WTC11 (cell line): ENCODE measurements around the gene VASN. TPM values are rescaled to one million over a fixed set of nuclear protein-coding genes. Genes with fewer than 3 reads are reported as not detected.

Source experiments
- CBFB ChIP-seq: sonication (generic); formaldehyde crosslinking; IDR thresholded peaks from 2 replicates; pipeline ENCODE4 v1.8.1; 2022; ENCODE audit warnings: mild to moderate bottlenecking, low read depth, missing genetic modification reagents
- MYBL2 ChIP-seq: sonication (generic); formaldehyde crosslinking; IDR thresholded peaks from 2 replicates; pipeline ENCODE4 v1.8.1; 2023; ENCODE audit warnings: mild to moderate bottlenecking, moderate library complexity, missing genetic modification reagents
- NFYB ChIP-seq: sonication (generic); formaldehyde crosslinking; conservative IDR thresholded peaks from 2 replicates; pipeline ENCODE4 v1.8.0; 2022; ENCODE audit warnings: low read depth, missing genetic modification reagents
- NR3C1 ChIP-seq: sonication (generic); formaldehyde crosslinking; conservative IDR thresholded peaks from 2 replicates; pipeline ENCODE4 v1.8.1; 2023; ENCODE audit warnings: low read depth, mild to moderate bottlenecking, missing genetic modification reagents
- OVOL2 ChIP-seq: fragments of 250-450 bp; sonication (Bioruptor Pico); IDR thresholded peaks from 2 replicates; pipeline ENCODE4 v1.9.0; 2021; ENCODE audit warnings: mild to moderate bottlenecking, borderline replicate concordance
- ZNF138 ChIP-seq: sonication (generic); formaldehyde crosslinking; conservative IDR thresholded peaks from 2 replicates; pipeline ENCODE4 v1.8.1; 2022; ENCODE audit warnings: mild to moderate bottlenecking, moderate library complexity, missing genetic modification reagents
- total RNA-seq: library from RNA; stranded (reverse); gene quantifications from 3 replicates; pipeline ENCODE4 v1.2.3, GENCODE V29; 2021
- TF ChIP-seq, protein P1 (sequence below): sonication (generic); formaldehyde crosslinking; IDR thresholded peaks from 2 replicates; pipeline ENCODE4 v1.8.0; 2023; ENCODE audit warnings: mild to moderate bottlenecking, missing genetic modification reagents
- TF ChIP-seq, protein P2 (sequence below): sonication (generic); formaldehyde crosslinking; IDR thresholded peaks from 2 replicates; pipeline ENCODE4 v1.8.1; 2023; ENCODE audit warnings: mild to moderate bottlenecking, missing genetic modification reagents, moderate library complexity
- TF ChIP-seq, protein P3 (sequence below): fragments of 250-450 bp; sonication (Bioruptor Pico); IDR thresholded peaks from 2 replicates; pipeline ENCODE4 v1.9.0; 2021; ENCODE audit warnings: moderate library complexity, mild to moderate bottlenecking, inconsistent platforms, borderline replicate concordance
- TF ChIP-seq, protein P4 (sequence below): fragments of 200-600 bp; IDR thresholded peaks from 2 replicates; pipeline ENCODE4 v1.8.0; 2022; ENCODE audit warnings: antibody characterized with exemption
- TF ChIP-seq, protein P5 (sequence below): sonication (generic); formaldehyde crosslinking; IDR thresholded peaks from 2 replicates; pipeline ENCODE4 v1.8.0; 2022; ENCODE audit warnings: mild to moderate bottlenecking, missing genetic modification reagents
- TF ChIP-seq, protein P6 (sequence below): sonication (generic); formaldehyde crosslinking; IDR thresholded peaks from 2 replicates; pipeline ENCODE4 v1.8.1; 2023; ENCODE audit warnings: mild to moderate bottlenecking, missing genetic modification reagents, borderline replicate concordance
- TF ChIP-seq, protein P7 (sequence below): sonication (generic); formaldehyde crosslinking; IDR thresholded peaks from 2 replicates; pipeline ENCODE4 v1.8.1; 2023; ENCODE audit warnings: mild to moderate bottlenecking, moderate library complexity, missing genetic modification reagents
- TF ChIP-seq, protein P8 (sequence below): fragments of 250-450 bp; sonication (Bioruptor Pico); IDR thresholded peaks from 2 replicates; pipeline ENCODE4 v2.1.2; 2022; ENCODE audit warnings: mild to moderate bottlenecking, moderate library complexity
- TF ChIP-seq, protein P9 (sequence below): sonication (generic); formaldehyde crosslinking; IDR thresholded peaks from 2 replicates; pipeline ENCODE4 v1.8.1; 2023; ENCODE audit warnings: mild to moderate bottlenecking, missing genetic modification reagents

Gene VASN
- total RNA-seq, 1 experiment from 2014 or later: 8.0 TPM

DNA sequence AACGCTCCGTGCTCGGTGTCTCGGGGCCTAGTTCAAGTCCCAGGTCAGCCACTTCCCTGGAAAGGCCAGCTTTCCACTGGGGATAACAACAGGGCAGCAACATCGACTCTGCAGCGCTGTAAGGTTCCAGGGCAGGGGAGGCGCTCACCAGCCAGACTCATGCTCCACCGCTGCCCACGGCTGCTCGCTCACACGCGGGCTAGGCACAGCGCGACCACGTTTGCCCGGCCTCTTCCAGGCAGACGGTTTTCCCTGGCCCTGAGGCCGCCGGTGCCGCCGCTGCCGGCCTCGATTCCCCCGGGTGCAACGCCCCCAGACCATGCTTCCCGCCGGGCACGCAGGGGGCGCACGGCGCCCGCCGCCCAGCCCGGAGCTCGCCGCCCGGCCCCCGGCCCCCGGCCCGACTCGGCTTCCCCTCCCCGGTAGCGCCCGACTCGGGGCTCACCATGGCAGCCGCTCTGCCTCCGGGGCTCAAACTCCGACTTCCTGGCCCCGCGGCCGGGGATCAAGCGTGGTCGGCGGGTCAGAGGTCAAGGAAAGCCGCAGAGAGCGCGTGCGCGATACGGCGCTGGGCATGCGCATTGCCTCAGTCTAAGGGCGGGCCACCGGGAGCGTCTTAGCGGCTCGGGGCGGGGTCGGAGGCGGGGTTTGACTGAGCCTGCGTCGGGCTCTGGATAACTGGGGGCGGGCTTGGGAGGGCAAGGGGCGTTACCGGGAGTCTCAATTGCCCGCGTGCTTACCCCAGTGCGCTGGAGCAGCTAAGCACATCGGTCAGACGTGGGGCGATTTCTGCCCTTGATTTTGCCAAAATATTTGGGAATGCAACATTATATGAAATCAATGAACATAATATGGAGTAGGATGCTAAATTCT is 20.6 kb upstream of the VASN start, which contains the start of gene PAM16 (continued):
- TF ChIP-seq, protein P1, sequence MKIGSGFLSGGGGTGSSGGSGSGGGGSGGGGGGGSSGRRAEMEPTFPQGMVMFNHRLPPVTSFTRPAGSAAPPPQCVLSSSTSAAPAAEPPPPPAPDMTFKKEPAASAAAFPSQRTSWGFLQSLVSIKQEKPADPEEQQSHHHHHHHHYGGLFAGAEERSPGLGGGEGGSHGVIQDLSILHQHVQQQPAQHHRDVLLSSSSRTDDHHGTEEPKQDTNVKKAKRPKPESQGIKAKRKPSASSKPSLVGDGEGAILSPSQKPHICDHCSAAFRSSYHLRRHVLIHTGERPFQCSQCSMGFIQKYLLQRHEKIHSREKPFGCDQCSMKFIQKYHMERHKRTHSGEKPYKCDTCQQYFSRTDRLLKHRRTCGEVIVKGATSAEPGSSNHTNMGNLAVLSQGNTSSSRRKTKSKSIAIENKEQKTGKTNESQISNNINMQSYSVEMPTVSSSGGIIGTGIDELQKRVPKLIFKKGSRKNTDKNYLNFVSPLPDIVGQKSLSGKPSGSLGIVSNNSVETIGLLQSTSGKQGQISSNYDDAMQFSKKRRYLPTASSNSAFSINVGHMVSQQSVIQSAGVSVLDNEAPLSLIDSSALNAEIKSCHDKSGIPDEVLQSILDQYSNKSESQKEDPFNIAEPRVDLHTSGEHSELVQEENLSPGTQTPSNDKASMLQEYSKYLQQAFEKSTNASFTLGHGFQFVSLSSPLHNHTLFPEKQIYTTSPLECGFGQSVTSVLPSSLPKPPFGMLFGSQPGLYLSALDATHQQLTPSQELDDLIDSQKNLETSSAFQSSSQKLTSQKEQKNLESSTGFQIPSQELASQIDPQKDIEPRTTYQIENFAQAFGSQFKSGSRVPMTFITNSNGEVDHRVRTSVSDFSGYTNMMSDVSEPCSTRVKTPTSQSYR (CRISPR knock-in tag): no peak
- no peak for TF ChIP-seq ZNF138
- TF ChIP-seq NR3C1: no peak
- TF ChIP-seq NFYB (CRISPR knock-in tag): no peak
- TF ChIP-seq, protein P2, sequence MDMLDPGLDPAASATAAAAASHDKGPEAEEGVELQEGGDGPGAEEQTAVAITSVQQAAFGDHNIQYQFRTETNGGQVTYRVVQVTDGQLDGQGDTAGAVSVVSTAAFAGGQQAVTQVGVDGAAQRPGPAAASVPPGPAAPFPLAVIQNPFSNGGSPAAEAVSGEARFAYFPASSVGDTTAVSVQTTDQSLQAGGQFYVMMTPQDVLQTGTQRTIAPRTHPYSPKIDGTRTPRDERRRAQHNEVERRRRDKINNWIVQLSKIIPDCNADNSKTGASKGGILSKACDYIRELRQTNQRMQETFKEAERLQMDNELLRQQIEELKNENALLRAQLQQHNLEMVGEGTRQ (CRISPR knock-in tag): peak; percentile 12; the same call in 1 of the 2 replicates
- TF ChIP-seq, protein P3, sequence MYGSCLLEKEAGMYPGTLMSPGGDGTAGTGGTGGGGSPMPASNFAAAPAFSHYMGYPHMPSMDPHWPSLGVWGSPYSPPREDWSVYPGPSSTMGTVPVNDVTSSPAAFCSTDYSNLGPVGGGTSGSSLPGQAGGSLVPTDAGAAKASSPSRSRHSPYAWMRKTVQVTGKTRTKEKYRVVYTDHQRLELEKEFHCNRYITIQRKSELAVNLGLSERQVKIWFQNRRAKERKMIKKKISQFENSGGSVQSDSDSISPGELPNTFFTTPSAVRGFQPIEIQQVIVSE (CRISPR knock-in tag): no peak
- TF ChIP-seq, protein P4, sequence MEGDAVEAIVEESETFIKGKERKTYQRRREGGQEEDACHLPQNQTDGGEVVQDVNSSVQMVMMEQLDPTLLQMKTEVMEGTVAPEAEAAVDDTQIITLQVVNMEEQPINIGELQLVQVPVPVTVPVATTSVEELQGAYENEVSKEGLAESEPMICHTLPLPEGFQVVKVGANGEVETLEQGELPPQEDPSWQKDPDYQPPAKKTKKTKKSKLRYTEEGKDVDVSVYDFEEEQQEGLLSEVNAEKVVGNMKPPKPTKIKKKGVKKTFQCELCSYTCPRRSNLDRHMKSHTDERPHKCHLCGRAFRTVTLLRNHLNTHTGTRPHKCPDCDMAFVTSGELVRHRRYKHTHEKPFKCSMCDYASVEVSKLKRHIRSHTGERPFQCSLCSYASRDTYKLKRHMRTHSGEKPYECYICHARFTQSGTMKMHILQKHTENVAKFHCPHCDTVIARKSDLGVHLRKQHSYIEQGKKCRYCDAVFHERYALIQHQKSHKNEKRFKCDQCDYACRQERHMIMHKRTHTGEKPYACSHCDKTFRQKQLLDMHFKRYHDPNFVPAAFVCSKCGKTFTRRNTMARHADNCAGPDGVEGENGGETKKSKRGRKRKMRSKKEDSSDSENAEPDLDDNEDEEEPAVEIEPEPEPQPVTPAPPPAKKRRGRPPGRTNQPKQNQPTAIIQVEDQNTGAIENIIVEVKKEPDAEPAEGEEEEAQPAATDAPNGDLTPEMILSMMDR: no peak
- TF ChIP-seq, protein P5, sequence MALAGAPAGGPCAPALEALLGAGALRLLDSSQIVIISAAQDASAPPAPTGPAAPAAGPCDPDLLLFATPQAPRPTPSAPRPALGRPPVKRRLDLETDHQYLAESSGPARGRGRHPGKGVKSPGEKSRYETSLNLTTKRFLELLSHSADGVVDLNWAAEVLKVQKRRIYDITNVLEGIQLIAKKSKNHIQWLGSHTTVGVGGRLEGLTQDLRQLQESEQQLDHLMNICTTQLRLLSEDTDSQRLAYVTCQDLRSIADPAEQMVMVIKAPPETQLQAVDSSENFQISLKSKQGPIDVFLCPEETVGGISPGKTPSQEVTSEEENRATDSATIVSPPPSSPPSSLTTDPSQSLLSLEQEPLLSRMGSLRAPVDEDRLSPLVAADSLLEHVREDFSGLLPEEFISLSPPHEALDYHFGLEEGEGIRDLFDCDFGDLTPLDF (CRISPR knock-in tag): no peak; the same call in 1 of the 2 replicates
- TF ChIP-seq, protein P6, sequence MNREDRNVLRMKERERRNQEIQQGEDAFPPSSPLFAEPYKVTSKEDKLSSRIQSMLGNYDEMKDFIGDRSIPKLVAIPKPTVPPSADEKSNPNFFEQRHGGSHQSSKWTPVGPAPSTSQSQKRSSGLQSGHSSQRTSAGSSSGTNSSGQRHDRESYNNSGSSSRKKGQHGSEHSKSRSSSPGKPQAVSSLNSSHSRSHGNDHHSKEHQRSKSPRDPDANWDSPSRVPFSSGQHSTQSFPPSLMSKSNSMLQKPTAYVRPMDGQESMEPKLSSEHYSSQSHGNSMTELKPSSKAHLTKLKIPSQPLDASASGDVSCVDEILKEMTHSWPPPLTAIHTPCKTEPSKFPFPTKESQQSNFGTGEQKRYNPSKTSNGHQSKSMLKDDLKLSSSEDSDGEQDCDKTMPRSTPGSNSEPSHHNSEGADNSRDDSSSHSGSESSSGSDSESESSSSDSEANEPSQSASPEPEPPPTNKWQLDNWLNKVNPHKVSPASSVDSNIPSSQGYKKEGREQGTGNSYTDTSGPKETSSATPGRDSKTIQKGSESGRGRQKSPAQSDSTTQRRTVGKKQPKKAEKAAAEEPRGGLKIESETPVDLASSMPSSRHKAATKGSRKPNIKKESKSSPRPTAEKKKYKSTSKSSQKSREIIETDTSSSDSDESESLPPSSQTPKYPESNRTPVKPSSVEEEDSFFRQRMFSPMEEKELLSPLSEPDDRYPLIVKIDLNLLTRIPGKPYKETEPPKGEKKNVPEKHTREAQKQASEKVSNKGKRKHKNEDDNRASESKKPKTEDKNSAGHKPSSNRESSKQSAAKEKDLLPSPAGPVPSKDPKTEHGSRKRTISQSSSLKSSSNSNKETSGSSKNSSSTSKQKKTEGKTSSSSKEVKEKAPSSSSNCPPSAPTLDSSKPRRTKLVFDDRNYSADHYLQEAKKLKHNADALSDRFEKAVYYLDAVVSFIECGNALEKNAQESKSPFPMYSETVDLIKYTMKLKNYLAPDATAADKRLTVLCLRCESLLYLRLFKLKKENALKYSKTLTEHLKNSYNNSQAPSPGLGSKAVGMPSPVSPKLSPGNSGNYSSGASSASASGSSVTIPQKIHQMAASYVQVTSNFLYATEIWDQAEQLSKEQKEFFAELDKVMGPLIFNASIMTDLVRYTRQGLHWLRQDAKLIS: no peak
- no peak for TF ChIP-seq OVOL2 (CRISPR knock-in tag)
- TF ChIP-seq, protein P7, sequence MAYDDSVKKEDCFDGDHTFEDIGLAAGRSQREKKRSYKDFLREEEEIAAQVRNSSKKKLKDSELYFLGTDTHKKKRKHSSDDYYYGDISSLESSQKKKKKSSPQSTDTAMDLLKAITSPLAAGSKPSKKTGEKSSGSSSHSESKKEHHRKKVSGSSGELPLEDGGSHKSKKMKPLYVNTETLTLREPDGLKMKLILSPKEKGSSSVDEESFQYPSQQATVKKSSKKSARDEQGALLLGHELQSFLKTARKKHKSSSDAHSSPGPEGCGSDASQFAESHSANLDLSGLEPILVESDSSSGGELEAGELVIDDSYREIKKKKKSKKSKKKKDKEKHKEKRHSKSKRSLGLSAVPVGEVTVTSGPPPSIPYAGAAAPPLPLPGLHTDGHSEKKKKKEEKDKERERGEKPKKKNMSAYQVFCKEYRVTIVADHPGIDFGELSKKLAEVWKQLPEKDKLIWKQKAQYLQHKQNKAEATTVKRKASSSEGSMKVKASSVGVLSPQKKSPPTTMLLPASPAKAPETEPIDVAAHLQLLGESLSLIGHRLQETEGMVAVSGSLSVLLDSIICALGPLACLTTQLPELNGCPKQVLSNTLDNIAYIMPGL (CRISPR knock-in tag): no peak
- no peak for TF ChIP-seq CBFB (CRISPR knock-in tag)
- no peak for TF ChIP-seq MYBL2
- TF ChIP-seq, protein P8, sequence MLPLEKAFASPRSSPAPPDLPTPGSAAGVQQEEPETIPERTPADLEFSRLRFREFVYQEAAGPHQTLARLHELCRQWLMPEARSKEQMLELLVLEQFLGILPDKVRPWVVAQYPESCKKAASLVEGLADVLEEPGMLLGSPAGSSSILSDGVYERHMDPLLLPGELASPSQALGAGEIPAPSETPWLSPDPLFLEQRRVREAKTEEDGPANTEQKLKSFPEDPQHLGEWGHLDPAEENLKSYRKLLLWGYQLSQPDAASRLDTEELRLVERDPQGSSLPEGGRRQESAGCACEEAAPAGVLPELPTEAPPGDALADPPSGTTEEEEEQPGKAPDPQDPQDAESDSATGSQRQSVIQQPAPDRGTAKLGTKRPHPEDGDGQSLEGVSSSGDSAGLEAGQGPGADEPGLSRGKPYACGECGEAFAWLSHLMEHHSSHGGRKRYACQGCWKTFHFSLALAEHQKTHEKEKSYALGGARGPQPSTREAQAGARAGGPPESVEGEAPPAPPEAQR (CRISPR knock-in tag): no peak
- TF ChIP-seq, protein P9, sequence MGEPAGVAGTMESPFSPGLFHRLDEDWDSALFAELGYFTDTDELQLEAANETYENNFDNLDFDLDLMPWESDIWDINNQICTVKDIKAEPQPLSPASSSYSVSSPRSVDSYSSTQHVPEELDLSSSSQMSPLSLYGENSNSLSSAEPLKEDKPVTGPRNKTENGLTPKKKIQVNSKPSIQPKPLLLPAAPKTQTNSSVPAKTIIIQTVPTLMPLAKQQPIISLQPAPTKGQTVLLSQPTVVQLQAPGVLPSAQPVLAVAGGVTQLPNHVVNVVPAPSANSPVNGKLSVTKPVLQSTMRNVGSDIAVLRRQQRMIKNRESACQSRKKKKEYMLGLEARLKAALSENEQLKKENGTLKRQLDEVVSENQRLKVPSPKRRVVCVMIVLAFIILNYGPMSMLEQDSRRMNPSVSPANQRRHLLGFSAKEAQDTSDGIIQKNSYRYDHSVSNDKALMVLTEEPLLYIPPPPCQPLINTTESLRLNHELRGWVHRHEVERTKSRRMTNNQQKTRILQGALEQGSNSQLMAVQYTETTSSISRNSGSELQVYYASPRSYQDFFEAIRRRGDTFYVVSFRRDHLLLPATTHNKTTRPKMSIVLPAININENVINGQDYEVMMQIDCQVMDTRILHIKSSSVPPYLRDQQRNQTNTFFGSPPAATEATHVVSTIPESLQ: no peak
